Hematopoietic multipotent progenitor cell treated with erythropoietin and hydrocortisone succinate and interleukin-3 and kit ligand, for 17 days (in vitro differentiated cells): Measurements from ENCODE around the gene DPH5.

Experiments used
- DNase-seq: peaks from one replicate; pipeline ENCODE4 v3.0.0-alpha.2; 2015; ENCODE audit warnings: low spot score

The DPH5 gene

DNA sequence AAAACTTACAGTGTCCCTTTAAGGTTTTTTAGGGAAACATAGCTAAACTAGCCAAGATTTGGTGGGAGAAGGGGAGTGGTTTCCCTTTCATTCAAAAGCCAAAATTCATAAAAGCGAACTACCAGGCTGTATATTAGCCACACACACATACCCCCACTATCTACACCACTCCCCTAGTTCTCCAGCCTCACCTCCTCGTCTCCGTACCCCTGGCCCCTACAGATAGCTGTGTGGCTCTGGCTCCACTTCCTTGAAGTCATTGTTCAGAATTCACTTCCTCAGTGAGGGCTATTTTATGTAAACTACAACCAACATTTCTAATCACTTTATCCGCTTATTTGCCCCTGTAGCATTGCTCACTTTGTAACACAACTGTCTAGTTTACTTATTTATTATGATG is 5.3 kb upstream of the DPH5 start:
- no peak for DNase-seq

DNA sequence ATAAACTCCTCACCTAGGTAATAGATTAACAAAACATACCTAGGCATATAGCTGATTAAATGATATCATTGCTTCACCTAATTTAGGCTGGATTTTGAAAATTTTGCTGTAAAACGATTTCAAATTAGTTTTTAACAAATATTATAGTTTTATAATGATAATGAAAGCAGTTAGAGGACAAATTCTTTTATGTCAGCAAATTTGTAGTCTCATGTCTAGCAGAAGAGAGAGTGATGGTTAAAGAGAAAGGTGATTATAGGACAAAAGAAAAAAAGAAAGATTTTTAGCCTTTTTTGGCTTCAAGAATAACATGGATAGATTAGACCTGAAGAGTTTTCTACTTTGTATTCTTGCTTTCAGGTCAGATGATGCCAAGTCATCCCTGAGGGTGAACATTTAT is 3.6 kb upstream of the DPH5 start:
- DNase-seq, result no peak

DNA sequence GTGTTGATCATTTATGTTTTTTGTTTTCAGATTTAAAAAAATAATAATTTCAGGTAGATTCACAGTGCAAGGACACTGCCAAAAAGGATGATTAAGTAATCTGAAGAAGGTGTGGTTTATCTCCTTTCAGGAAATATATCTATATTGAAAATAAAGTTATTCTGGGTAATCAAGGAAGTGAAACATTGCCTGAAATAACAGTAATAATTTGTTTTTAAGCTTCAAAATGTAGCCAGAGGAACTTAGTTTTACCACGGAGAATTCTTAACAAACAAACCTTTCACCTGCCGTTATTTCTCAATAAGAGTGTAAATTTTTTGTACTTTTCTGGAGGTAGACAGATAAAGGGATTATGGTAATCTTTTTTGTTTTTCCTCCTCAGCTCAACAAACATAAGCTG is 2.9 kb upstream of the DPH5 start:
- DNase-seq, result no peak

DNA sequence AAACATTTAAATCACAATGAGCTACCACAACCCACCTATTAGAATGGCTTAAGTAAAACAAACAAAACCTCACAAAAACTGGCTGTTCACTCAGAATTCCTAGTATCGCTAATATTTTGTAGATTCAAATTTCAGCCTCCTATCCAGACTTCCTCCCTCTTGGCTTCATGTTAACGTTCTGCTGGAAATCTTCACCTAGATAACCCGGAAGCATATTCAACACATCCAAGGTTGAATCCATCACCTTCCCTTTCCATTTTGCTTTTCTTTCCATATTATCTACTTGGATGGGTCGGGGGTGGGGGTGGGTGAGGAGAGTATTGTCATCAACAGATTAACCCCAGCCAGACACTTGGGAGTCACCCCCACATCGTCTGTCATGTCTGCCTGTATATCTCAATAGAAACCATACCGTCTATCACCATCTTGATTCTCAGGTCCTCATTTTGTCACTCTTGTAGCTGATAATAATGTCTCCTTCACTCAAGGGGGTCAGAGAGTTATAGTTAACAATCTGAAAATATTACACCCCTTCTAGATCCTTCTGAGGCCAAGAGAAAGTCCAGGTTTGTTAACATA is 1.7 kb upstream of the DPH5 start:
- no peak for DNase-seq

DNA sequence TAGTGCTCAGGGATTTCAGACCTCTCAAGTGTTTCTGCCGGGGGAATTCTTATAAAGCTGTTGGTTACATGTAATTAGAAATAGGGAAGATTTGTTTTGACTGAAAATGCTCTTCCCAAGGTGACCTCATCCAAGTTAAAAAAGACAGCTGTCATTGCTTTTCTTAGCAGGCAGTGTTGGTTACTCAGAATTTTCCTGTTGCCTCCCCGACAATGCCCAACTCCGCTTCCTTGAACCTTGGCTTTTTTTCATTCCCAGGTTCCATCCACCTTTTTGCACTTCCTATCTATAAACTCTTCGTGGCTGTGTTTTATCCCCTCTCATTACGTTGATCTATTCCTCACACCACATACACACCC is 825 bp upstream of the DPH5 start:
- DNase-seq, result no peak

DNA sequence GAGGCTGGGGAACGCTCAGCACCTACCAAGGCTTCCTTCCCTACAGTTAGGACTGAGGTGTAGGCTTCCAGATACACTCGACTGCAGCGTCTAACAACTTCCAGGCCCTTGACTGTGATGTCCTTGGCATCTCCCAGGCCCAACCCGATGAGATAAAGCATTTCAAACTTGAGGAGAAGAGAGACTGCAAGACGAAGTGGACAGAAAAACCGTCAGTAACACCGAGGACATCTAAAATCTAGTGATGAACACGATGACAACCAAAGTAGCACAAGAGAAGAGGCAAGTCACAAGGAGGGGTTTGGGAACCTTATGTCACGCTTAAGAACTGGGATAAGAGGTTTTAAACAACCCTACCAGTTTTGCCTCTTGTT is 314 bp downstream of the DPH5 start:
- no peak for DNase-seq

DNA sequence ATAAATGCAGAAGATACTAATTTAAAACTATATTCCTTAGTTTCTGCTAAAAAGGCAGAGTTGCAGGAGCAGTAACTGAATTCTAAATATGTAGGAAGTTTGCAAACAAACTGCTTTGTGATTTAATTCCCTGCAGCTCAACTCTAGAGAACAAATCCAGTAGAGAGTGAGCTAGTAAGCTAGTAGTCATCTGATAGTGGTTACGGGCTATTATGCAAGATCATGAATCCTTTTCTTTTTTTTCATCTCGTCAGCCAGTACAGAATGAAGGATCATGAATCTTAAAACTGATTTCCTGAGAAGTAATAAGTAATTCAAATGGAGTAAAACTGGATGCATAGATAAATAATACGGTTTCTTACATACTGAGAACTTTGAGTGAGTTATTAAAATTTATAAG is 3.3 kb downstream of the DPH5 start:
- no peak for DNase-seq

DNA sequence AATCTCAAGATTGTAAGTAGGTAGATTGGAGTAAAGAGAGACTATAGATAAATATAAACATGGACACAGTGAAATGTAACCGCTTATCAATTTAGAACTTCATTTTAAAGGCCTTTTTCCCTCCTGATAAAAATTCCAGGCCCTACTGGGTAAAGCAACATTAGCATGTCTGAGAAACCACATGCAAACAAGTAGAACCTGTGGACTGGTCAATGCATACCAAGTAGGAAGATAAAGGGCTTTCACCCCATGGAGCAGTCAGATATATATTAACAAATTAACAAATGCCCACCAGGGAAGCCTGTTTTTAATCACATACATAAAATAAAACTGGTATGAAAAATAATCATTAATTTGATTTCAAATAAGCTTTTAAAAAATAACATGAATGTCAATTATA is 8.1 kb downstream of the DPH5 start:
- DNase-seq, result no peak

DNA sequence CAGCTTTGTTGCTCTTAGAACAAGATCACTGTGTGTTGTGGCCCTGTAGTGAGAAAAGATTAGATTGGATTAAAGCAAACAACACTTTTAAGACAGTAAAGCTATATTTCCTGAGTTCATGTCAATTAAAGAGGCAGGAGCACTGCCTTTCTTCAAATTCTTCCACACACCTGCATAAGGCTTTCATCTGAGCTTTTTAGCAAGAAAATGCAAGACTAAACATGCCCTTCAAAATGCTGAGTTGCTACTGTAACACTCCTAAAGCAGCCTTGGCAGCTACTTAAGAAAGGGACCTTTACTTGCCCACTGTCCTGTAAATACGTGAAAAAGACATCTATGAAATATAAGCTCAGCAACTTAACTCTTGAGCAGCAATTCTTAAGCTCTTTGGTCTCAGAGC is 11.8 kb downstream of the DPH5 start:
- DNase-seq, result no peak

DNA sequence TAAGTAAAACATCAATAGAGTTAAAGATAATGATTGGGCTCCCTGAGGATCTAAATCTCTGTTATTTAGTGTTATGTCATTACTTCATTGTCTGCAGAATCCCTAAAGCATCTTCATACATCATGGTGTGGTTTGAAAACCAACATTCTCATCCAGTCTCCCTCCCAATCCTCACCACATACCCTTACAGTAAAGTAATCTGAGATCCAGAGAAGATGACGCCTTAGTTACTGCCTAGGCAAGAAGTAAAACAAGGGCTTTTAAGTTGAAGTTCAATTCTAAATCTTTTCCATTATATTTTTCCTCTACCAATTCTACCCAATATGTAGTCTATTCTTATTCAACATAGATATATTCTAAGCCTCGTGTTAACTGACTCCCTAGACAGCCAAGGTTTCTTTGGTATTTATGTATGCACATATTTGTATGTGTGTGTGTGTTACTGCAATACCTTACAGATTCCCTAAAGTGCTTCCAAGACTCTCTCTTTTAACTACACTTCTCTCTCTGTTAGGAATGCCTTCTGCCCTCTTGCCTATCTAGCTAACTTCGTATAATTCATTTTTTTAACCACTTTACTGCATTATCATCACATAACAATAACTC is 17.3 kb downstream of the DPH5 start:
- DNase-seq, result no peak

DNA sequence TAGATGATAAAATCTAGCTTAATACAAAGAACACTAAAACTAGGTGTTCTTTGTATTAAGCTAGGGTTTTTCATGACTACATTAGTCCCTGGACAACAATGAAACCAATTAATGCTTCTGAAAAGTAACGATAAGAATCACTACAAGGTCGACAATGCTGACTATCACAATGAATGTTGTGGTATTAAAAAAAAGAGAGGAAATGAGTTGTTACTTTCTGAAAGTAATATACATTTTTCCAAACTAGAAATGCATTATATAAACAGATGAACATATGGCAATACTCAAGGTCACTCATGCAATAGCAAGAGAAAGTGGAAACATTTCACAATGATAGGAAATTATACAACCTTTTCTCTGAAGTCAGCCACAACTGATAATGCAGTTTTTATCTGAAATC is 19.0 kb downstream of the DPH5 start:
- no peak for DNase-seq

DNA sequence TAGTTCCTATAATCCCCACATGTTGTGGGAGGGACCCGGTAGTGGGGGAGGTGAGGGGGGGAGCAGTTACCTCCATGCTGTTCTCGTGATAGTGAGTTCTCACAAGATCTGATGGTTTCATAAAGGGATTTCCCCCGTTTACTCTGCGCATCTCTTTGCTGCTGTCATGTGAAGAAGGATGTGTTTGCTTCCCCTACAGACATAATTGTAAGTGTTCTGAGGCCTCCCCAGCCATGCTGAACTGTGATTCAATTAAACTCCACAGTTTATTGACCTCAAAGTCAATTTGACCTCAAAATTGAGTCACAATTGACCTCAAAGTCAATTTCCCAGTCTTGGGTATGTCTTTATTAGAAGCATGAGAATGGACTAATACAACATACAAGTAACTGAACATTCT is 19.7 kb downstream of the DPH5 start:
- DNase-seq, result no peak

DNA sequence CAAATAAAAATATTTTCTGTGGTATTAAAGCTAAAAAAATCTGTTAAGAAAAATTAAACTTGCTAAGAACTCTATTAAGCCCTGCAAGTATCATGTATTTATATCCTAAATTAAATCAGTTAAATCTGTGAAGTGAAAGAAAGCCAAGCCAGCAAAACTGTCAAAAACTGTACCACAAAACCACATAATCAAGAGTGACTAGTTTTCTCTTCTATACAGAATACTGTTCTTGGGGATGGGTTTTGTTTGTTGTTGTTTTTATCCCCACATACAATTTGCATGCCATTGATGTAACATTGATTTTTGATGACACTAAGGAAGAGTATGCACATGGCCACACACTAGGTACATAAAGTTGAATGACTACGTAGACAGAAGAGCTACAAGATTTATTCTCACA is 20.4 kb downstream of the DPH5 start:
- DNase-seq, result no peak

DNA sequence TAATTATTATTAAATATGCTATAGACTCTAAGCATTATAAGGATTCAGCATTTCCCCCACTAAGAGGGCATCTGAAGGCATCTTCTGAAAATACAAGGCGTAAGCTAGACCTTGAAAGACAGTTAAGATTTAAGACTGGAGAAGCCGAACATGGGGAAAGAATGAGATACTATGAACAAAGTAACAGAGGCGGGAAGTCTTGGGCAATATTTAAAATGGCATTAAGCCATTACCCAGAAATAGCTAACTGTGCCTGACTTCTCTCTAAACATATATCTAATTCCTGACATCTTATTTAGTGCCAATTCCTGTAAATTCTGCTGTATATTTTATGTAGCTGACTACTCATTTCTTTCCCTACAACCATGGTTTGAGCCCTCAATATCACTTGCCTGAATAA is 20.9 kb downstream of the DPH5 start:
- DNase-seq, result no peak

DNA sequence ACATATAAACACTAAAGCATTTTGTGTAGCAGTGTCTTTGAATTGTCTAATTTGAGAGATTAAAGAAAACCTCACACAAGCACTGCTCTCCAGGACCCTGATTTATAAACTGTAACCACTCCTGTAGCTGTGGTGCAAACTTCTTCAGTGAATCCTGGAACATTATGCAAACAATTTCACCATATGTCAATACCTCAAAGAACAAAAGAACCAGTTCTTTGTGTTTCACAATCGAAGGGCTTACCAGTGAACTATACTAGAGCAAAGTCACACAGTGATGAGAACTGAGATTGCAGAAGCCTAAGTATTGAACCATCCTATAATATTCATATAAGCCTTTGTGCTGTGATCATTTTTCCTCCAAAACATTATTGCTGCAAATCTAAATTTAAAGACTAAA is 21.5 kb downstream of the DPH5 start:
- DNase-seq, result no peak

DNA sequence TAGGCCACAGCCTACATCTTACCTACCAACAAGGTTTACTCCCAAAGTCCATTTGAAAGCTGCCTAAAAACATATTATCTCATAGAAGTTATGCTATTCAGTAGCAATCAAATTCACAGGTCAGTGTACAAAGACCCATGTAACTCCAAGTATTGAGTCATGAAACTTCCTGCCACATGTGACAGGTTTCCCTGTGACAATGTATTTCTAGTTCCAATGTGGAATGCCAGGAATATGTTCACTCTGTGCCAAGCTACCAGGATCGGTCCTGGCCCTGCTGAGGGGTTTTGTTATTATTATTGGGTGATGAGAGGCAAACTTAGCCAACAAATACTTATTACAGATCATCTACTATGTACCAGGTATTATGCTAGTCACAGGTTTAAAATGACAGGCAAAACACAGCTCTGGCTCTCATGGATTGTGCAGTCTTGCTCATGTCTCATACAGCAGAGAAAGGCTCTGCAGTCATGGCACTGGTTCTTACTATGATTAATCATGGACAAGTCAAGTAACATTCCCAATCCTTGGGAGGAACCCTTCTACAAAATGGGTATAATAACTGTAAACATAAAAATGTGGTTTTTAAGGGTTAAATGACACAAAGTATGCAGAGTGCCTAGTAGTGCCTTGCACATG is 22.5 kb downstream of the DPH5 start:
- no peak for DNase-seq

DNA sequence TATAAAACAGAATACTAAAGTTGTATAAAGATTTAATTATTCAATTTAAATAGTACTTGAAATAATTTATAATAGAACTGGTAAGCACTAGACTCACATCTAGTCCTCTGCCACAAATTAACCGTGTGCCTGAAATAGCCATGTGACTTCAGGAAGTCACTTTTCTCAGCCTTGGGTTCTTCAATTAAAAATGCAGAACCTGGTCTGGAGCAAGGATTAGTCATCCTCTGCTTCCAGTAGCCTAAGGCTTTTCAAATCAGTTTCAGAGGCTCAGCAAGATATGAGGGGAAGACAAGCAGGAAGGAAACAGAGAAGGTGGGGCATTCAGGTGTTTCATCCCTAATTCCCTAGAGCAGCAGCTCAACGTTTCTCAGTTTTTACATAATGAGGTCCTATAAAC is 23.0 kb downstream of the DPH5 start:
- DNase-seq, result no peak

DNA sequence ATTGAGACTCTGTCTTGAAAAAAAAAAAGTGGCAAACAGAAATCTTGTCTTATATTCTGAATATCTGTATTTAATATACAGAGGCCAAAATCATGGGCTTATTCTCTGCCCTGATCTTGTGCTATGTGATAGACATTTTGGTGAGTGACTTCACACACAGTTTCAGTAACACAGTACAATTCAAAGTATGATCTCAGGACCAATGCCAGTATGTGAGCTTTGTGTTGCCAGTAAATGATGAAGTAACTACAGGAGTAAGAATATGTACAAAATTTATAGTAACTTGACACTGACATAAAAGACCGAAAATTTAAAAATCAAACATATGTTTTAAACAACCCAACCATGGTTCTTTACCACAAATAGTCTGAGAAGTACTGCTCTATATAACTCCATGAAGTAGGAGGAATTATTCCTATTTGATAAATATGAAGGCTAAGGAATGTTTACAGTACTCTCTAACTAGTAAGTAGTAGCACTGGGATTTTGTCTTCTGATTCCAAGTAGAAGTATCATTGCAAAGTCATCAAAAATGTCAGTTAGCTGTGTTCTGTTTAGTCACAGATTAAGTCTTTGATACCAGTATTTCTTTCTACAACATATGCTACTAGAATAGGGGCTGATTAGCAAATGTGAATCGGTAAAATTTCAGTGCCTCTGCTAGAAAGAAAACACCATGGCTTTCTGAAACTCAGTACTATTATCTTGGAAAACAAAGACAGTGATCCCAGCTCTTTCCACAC is 25.3 kb downstream of the DPH5 start:
- DNase-seq, result no peak

DNA sequence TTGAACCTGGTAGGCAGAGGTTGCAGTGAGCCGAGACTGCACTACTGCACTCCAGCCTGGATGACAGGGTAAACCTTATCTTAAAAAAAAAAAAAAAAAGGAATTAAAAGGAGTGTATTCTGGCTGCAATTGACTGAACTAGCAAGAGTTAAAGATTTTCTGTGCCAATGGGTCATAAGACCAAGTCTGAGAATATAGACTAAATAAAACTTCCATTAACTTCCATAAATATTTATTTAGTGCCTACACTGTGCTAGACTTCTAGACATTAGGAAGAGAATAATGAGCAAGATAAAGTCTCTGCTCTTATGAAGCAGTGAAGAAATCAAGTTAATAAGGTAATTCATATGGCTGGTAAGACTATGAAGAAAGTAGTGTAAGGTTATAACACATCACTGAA is 27.2 kb downstream of the DPH5 start:
- DNase-seq, result no peak

DNA sequence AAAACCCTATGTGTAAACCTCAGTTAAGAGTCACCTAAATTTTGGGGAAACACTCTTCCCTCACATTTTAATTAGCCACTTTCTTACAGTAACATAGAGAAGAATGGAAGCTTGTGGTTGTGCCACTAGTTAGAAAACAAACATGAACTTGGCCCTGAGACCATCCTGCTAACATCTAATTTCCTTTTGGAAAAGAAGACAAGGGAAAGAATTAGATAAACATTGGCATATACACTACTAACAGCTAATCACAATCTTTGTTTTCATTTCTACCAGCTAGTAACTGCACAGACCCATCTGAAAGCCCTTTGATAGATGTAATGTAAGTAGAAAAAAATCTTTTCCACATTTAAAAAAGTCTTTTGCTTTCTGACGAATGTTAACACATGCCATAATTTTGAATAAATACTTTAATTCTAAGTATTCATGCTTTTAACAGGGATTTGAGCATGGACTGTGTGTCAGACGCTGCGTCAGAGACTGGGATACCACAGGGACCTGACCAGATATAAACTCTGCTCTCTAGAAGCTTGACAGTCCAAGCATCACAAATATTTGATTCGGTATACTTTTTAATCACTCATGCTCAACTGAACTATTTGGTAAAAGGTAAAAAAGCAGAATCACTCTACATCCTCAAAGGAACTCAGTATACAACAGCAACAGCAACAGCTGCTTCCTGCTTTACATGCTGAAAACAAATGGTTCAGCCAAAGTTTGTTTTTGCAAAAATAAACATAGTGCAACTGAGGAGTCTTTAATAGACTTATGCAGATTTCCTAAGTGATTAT is 30.2 kb downstream of the DPH5 start:
- no peak for DNase-seq

DNA sequence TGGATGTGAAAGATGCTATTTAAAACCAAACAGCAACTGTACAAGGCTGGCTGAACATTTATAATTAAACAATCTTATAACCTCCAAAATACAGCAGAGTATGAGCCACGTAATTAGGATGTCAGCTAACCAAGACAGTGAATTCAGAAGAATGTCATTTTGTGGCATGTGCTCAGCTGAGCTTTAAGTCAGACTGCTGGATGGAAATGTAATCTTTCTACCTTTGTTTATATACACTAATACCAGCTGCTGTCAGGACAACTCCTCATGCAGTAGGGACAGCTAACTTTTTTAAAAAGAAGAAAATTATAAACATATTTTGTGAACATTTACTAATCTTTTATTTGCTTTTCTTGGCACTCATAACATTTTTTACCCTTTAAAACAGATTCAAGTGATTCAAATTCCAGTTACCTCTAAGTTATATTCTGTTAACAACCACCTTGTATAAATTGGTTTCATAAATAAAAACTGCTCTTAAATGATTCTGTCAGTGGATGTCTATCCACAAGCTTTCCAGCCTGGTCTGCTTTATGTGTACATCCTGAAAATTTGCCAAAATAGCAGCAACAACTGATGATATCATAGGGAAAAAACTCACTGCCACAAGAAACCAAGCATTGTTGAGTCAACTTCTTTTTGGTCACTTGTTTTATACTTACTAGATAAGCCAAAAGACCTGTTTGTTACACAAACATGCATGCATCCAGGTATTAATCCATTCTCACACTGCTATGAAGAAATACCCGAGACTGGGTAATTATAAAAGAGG is 36.1 kb downstream of the DPH5 start:
- DNase-seq, result no peak

DNA sequence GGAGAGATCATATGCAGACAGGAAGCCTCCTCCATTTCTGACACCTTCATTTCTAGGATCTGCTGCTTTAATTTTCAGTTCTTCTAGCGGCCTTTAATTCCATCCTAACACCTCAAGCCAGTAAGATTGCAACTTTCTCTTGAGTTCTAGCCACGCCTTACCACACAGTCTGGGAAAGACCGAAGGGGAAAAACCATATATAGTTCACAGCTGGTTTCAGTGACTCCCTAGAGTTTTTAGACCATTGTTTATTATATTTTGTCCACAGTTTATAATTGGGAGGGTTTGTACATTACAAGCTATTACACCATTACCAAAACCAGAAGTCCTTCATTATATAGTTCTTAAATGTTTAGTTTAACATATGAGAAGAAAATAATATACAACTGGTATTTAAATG is 37.5 kb downstream of the DPH5 start:
- no peak for DNase-seq
